NCI-H128 (cell line): Measurements from ENCODE around the gene KIAA1549.

Source experiments
- DNase-seq: peaks from one replicate; lab custom pipeline; 2025; ENCODE audit not compliant: unreplicated experiment; lab: John Stamatoyannopoulos, UW

The KIAA1549 gene

DNA sequence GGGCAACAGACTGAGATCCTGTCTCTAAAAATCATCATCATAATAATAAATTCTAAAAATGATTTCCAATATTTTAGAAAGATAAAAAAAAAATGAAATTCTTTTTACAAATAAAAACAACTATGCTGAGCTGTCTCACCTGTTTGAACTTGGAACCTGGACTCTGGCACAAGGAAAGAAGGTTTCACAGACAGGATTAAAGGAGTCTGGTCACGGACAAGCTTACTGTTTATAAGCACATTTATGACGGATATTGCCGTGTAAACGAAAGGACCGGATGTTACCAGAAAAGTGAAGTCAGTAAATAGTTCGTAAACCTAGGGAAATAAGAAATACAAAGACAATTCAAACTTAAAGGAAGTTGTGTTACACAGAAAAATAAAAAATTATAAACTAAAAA, 70.2 kb downstream of the KIAA1549 start:
- DNase-seq, result no peak

DNA sequence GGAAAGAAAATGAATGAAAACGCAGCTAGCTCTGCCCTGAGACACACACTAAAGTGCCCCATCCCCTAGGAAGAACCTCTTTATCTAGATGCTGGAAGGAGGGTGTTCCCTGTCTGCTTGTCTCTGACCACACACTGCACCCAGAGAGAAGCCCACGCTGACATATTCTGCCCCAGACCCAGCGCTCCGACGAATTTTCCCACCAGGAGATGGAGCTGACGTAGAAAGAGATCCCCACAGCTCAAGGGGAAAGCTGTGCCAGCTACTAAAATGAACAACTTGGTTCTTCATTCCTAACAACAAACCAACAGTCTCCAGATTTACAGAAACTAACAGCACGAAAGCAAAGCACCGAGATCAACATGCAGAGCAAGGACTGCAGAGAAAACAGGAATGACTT, 73.3 kb downstream of the KIAA1549 start:
- DNase-seq, result no peak

DNA sequence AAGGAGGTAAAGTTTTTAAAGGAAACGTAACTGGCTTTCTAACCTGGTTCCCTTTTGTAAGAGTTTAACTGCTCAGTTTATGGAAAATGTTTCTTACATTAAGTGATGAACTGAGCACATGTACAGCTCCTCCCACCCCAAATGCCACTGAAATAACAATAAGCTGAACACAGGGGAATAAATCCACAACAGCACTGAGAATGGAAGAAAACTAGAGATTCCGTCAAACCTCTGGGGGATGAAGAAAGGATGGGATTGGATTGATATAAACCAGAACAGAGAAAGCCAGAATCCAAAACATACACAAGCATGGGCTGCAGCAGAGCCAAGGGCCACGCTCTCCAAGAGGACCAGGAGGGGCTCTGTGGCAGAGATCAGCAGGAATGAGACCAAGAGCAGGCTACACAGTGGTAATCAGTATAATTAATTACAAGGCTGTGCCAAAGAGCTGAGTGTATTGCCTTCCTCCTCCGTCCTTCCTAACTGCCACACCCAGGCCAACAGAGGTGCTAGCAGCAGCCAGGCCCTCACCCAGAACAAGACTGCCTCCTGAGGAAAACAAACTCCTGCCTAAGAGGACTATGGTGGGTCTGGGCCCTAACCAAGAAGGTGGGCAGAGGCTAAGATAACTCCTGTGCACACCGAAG, 73.9 kb downstream of the KIAA1549 start:
- no peak for DNase-seq

DNA sequence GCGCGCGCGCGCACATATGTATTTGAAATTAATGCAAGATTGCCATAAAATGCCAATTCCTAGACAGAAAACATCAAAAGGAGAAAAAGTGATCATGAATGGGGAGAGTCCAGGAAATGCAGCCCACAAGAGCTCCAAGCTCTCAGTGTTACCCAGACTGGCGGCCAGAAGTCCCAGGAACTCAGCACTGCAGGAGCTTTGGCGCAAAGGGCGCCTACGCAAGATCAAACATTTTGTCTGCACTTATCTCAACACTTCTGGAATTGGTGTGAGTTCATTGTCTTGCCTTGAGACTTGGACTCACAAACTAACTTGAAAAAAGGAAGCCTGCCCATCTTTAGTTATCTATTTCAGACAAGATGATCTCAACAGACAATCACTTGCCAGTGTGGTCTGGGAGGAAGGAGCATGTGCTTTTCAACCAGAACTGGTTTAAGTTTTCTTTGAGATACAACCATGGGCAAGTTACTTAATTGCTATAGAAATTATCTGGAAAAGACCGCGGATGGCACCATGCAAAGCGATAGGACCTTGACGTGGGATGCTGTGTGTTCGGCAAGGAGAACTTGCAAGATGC, 77.2 kb downstream of the KIAA1549 start:
- DNase-seq, result no peak

DNA sequence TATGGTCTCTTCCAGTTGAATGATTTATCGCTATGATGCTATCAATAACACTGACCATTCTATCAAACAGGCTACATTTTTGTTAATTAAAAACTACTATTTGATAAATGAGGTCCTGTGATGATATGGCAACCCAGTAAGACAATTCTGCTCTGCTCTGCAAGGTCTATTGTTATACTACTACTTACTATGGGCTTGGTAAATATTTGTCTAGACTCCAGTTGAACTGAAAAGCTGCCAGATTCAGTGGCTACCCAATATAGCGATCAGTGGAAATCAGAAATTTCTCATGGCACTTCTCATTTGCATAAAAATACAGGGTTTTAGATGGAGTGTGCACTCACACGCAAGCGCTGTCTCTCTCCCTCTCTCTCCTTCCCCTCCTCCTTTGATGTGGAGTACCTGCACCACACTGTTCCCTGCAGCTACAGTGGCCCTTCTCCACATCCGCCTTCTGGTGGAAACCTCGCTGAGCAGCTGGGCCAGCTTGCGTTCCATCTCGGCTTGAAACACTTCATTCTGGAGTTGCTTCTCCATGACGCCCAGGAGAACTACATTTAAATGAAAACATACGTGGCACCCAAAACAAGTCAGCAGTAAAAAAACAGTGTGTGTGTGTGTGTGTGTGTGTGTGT, 77.9 kb downstream of the KIAA1549 start:
- no peak for DNase-seq

DNA sequence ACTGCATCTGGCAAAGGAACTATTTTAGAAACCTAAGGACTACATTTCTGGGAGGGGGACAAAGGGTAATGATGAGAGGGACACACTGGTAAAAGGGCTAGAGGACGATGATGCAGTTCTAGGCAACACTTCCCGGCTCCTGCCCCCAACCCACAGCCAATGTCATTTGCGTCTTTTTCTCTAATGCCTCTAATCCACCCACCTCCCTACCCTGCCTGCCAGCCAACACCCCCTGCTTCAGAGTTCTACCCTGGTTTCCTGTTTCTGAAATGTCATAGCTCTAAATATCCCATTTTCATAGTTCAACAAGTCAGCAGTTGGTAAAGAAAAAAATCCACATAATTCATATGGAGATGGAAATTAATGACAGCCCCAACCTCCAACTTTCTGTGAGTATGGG, 79.0 kb downstream of the KIAA1549 start:
- no peak for DNase-seq

DNA sequence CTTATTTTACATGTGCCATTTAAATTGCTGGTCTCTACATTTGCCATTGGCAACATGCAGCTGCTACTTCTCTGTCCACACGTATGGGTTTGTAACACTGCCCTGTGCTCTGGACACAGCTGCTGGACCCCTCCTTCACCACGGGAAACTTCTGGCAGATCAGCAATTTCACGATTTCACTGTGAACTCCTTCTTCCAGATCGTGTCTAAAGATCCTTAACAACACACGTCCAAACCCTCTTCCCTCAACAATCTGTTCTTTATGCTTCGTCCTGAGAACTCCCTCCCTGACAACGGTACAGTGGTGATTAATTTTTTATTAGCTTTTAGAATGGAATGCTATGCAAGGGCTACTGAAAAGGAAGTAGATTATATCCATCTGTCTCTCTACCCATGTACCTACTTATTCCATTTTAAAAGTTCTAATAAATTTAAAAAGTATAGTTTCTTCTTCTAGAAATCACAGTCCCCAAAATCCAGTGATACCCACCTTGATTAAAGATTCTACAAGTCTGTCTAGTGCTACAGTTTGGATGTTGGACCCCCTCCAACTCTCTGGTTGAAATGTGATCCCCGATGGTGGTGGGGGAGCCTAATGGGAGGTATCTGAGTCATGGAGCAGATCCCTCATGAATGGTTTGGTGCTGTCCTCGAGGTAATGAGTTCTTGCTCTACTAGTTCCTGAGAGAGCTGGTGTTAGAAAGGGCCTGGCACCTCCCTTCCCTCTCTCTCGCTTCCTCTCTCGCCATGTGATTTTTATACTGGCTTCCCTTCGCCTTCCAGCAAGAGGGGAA, 81.0 kb downstream of the KIAA1549 start:
- no peak for DNase-seq

DNA sequence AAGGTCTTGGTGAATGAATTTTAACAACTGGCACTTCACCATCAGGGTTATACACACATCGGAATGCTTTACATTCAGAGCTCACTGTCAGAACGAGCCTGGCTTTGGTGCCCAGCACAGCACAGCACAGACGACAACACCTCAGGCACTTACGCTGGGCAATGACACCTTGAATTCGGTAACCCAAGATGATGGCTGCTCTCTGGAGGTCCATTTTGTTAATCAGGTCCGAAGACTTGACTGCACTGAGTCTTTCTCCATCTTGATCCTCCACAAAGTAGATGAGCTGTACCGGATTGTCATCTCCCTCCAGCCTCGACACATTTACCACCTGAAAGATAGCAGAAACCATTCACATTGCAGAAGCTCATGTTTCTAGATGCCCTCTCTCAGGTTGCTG, 82.4 kb downstream of the KIAA1549 start:
- DNase-seq, result no peak

DNA sequence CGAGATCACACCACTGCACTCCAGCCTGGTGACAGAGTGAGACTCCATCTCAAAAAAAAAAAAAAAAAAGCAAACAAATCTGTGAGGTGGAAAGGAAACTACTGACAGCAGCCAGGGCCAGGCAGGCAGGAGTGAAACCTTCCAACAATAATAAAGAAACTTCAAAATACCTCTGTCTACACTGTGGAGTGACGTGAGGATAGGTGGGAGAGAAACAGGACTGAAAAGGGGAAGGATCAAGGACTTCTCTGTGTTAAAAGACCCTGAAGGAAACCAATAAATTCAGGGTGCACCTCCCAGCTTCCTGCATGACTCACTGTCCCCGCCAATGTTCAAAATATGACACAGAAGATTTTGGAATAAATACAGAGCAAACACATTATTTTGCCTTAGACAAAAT, 82.9 kb downstream of the KIAA1549 start:
- DNase-seq, result no peak

DNA sequence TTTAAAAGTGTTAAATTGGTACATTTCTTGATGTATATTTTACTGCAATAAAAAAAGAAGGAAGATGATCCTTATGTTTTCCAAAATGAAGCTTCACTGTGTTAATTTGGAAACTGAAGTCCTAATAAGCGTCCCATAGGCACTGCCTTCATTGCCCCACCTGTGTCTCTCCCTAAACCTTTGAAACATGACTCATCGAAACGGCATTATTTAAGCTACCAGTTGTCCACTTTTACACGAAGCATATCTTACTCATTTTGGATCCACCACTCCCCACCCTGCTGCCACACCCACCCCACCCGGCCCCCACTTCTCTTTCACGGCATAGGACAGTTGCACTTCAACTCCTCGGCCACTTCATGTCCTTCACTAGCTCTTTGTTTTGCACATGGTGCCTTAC, 85.5 kb downstream of the KIAA1549 start:
- no peak for DNase-seq

DNA sequence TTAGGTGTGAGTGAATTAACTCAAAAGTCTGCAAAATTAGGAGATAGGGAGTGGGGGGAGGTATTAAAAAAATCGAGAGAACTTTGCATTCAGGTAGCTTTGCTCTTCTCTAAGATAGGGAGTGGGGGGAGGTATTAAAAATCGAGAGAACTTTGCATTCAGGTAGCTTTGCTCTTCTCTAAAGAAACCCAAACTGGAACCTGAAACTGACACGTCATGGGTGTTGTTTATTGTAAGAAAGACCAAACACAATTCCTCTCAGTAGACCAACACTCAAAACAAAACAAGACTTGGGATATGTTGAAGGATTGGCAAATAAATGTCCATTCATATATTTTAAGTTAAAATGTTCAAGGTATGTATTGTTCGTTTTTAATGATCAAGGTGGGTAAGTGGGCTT, 87.9 kb downstream of the KIAA1549 start:
- no peak for DNase-seq

DNA sequence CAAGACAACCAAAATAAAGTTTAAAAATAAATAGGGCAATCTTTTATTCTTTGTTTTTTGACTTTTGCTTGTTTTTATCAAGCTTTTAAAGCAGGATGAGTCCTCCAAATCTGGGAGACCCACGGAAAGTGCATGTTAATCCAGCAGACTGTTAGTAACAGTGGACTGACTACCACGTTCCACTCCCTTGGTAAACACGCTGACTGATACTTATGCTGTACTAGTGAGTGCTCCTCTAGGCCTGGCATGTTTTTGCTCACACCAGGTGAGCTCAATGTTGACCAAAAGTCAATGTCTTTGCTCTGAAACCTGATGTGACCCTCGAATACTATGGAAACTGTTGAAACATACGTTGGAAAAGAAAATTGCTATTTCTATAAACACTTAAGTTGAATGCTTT, 88.4 kb downstream of the KIAA1549 start:
- no peak for DNase-seq

DNA sequence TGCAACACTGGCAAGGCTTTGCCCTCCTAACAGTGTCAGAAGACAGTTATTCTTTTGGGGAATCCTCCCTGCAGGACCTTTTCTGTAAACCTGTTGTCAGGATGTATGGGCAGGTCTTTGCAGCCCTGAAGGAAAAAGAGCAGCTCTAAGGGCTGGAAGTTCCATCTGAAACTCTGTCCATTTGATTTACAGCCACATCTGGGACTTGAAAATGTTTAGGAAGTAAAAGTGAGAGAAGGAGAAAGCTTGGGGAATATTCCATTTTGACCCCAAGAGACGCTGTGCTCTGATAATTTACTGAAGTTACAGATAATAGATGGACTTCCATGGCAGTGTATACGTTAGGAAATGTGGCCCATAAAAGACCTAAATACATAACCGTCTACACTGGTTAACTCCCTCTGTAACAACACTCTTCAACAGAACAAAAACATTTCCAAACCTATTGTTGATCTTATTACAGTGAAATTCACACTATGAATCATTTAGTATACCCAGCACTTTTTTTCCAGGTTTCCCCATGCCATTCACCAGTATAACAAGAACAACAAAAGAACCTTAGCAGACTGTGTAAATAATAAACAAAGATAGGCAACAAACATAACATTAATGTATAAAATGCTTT, 89.1 kb downstream of the KIAA1549 start:
- DNase-seq, result no peak

DNA sequence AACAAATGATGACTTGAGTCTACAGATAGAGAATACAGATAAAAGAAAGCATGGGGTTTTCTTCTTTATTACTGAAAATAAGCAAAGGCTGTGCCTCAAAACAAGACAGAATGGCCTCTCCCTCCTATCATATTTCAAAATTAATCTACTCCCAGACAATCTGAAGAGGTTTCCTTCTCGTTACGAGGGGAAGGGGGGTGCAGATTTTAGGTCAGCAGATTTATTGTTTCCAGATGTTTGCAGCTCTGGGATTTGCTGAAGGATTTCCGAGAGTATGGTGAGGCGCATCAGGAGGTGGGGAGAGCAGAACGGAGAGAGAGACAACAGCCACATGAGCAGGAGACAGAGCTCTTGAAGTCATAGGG, 89.8 kb downstream of the KIAA1549 start:
- DNase-seq, result no peak

DNA sequence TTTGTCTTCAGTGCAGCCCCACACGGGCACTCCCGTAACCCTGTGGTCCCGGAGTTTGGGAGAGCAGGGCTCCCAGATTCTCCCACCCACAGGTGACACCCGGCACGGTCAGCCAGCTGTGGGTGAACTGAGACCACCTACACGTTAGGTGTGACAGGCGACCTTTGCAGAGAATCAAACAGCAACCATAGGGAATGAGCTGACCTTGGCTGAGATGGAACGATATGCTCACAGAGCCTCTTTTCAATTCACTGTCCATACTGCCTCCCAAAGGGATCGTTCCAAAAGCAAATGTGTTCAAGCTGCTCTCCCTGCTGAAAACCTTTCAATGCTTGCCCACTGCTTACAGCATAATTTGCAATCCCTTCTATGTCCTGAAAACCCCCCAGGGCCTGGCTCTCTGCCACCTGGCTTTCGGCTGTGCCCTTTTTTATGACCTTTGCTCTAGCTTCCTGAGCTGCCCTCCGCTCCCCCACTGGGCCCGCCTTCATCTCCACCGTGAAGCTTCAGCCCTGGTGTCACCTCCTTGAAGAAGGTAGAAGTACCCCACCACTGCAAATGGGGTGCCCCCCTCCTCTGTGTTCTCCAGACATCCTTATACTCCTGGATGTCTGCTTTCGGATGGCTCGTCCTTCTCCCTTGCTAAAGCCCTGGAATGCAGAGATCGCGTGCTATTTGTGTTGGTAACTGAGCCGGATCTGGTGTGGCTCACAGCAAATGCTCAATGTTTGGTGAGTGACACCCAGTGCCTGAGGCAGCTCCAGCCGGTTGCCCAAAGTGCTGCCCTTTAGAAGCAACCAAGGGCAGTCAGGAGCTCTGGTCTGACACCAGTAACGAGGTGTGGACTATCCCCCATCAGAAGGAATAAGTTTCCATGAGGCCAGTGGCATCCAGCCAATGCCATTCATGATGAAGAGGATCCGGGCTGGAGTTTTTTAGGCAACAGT, 90.4 kb downstream of the KIAA1549 start:
- no peak for DNase-seq

DNA sequence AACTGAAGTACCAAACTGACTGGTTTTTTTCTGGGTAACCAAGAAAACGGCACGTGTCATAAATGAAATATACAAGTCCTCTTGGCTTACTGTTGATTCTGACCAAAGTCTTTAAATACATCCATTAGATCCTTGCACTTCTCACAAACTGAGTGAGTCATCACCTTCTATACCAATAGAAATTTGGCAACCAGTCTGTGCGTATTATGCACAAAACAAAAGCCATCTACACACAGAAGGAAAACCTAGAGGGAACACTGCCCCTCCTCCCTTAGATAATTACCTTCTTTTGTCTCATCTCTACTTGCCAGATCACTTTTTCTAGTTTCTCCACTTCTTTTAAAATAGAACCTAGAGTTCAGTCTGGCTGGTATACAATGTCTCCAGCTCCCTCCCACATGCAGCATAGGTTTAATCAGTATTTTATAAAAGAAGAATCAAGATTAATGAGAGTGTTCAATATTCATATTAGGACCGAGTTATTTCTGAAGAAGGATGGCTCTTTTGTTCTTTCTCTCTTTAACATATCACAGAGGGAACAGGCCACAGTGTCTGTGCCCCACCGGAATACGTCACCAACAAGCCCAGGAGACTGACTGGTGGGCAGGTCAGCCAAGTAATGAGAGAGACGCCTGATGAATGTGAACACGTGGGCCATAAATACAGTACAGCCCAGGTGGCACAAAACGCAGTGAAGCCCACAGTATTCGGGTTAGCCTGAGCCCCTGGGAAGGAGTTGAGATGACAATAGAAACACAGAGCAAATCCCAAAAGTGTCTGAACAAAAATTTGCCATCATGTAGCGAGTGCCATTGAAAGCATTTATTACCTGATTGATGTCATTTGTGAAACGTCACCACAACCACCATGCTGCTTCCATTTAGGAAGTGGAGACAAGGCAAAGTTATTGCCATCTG, 91.3 kb downstream of the KIAA1549 start:
- DNase-seq, result no peak

DNA sequence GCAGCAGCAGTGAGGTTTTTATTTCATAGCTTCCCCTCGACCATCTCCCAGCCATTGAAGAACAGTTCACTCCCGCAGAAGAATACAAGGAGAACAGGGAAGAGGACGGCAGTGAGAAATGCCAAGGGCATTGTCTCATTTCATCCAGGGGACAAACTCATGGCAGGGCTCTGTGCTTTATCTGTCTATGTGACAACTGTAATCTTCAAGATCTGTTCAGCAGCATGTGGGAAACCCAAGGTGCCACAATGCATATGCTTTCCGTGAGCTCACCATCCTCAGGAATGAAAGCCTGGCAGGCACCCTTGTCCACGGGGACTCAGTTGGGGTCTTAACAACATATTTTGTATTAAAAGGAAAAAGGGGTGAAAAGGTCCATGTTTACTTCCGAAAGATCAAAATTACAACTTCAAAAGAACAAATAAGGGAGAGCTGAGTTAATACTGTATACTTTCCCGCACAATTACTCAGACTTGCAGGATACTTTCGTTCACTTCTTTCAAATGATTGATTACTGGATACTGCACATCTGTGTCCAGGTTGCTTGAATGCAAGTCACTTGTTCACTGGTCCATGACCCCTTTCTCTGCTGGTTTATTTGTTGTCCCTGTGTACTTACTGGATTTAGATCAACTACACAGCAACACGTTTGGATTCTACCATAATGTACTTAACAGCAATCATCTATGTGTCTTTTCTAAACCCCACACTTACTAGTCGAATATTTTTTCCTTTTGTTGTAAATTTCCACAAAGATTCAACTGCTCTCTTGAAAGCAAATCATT, 93.1 kb downstream of the KIAA1549 start:
- no peak for DNase-seq

DNA sequence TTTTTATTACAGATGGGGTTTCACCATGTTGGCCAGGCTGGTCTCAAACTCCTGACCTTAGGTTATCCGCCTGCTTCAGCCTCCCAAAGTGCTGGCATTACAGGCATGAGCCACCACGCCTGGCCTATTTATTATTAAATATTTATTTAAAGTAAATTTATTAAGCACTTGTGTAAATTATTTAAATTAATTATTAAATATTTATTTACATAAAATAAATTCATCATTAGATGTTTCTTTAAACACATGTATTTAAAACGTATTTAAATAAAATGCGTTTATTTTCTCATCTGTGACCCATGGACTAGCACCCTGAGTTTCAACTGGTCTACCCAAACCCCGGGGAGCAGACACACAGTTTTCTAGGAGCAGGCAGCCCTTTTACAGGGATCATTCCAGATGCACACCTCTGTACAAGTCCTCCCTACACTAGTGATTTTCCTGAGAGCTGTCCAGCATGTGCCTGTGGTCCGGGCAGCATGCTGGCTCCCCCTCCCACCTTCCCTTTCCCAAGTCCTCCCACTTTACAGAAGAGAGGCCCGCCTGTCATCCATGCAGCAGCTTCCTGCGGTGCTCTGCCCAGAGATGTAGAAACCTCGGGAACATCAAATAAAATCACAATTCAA, 94.0 kb downstream of the KIAA1549 start:
- DNase-seq, result no peak
